ENCODE data around the gene NCAM1. TPM values are rescaled to one million over a fixed set of nuclear protein-coding genes. Genes with fewer than 3 reads are reported as not detected.

The NCAM1 gene
- total and polyA plus RNA-seq, 2 experiments from 2014 or later: 0.76 to 1.6 TPM

GRCh38 chr11:113288286-113288863, 327.2 kb downstream of the NCAM1 start:
- no peak overlapping the region for H3K4me3 Mint-ChIP-seq
- TF ChIP-seq JUNB (IDR thresholded peaks at IDR 0.05; ENCODE audit: unreplicated experiment): no peak
- no peak for TF ChIP-seq ZNF331 (CRISPR knock-in tag; IDR thresholded peaks at IDR 0.05; ENCODE audit: low read depth)
- TF ChIP-seq ETS1 (IDR thresholded peaks at IDR 0.05): no peak
- no peak for TF ChIP-seq ZNF462 (CRISPR knock-in tag; IDR thresholded peaks at IDR 0.05)
- TF ChIP-seq EZH2 (IDR thresholded peaks at IDR 0.05; ENCODE audit: low read depth, unreplicated experiment): no peak
- no peak for TF ChIP-seq EZH2phosphoT487 (IDR thresholded peaks at IDR 0.05; ENCODE audit: unreplicated experiment)
- no peak for TF ChIP-seq CREB1 (CRISPR knock-in tag; IDR thresholded peaks at IDR 0.05; ENCODE audit: low read depth)
- no peak for TF ChIP-seq REST (IDR thresholded peaks at IDR 0.05; ENCODE audit: unreplicated experiment)
- TF ChIP-seq NANOG (IDR thresholded peaks at IDR 0.05; ENCODE audit: borderline replicate concordance): no peak
- TF ChIP-seq CTCF (conservative IDR thresholded peaks at IDR 0.05; ENCODE audit: low read depth in 2 of 2): no peak
- Histone ChIP-seq H3K79me2 (replicated peaks; ENCODE audit: insufficient read depth) (no peaks in the 10 kb centered on the region), H3K9me2 (ENCODE audit: insufficient read depth) (0 out of 2 replicates have a peak, but pooled peaks cover 6% of the 10 kb centered on the region), H3K4me1 (ENCODE audit: insufficient read depth) (no peaks in the 10 kb centered on the region), H3K27ac (ENCODE audit: low read depth) (no peak overlapping the region), H3K27me3 (ENCODE audit: insufficient read depth) (no peaks in the 10 kb centered on the region), H4K20me1 (replicated peaks; ENCODE audit: insufficient read depth) (no peaks in the 10 kb centered on the region), H3K4me2 (no peak overlapping the region), H3K4me3 (no peak overlapping the region), H3K36me3 (ENCODE audit: insufficient read depth) (no peaks in the 10 kb centered on the region), H3F3A (replicated peaks; ENCODE audit: low read depth) (no peaks in the 10 kb centered on the region), H2AFZ (no peak overlapping the region)
- H3K9me3 Mint-ChIP-seq: no peaks in the 10 kb centered on the region; the same call in 1 of the 3 replicates
- no peaks in the 10 kb centered on the region for H3K36me3 Mint-ChIP-seq (ENCODE audit: low read depth)
- H3K4me1 Mint-ChIP-seq: peaks cover under 1% of the 10 kb centered on the region; the same call in 2 of the 3 replicates
- no peak for DNase-seq (ENCODE audit: low spot score)
- no peaks in the 10 kb centered on the region for H3K27me3 Mint-ChIP-seq (ENCODE audit: insufficient read depth, low read depth, poor library complexity)
- no peak for ATAC-seq
- no peak overlapping the region for H3K27ac Mint-ChIP-seq
